ENCODE results near the gene IFITM10.

IFITM10 gene

GRCh38 chr11:1750481-1750839 is at the start of gene IFITM10:
TSS of gene IFITM10 (minus strand) at chr11:1750595. CDS start at chr11:1750442, 153 bp downstream.
- DNase-seq = no peak

GRCh38 chr11:1797391-1798125 is 47.2 kb upstream of the IFITM10 start:
- no peak for DNase-seq

- no peak for DNase-seq
These were observed 46.1 kb upstream of the IFITM10 start for GRCh38 chr11:1796413-1797011.

- DNase-seq = no peak
These were observed 42.7 kb upstream of the IFITM10 start for GRCh38 chr11:1793081-1793480.

- DNase-seq = no peak
These were observed 42.1 kb upstream of the IFITM10 start for GRCh38 chr11:1792461-1792860.

- DNase-seq = no peak
These were observed 41.5 kb upstream of the IFITM10 start for GRCh38 chr11:1791912-1792311.

GRCh38 chr11:1786466-1786865 is 36.1 kb upstream of the IFITM10 start:
- DNase-seq = no peak

GRCh38 chr11:1785749-1786413 is 35.5 kb upstream of the IFITM10 start:
- no peak for DNase-seq

- DNase-seq = no peak
These were observed 34.6 kb upstream of the IFITM10 start for GRCh38 chr11:1784761-1785650.

- no peak for DNase-seq
These were observed 33.5 kb upstream of the IFITM10 start for GRCh38 chr11:1783725-1784529.

- DNase-seq = no peak
These were observed 32.7 kb upstream of the IFITM10 start for GRCh38 chr11:1782831-1783724.

- no peak for DNase-seq
These were observed 31.7 kb upstream of the IFITM10 start for GRCh38 chr11:1782031-1782590.

- no peak for DNase-seq
These were observed 31.2 kb upstream of the IFITM10 start for GRCh38 chr11:1781593-1781975.

- DNase-seq = no peak
These were observed 30.6 kb upstream of the IFITM10 start for GRCh38 chr11:1780700-1781592.

- no peak for DNase-seq
These were observed 29.7 kb upstream of the IFITM10 start for GRCh38 chr11:1779806-1780699.

GRCh38 chr11:1779034-1779805 is 28.8 kb upstream of the IFITM10 start:
- DNase-seq = no peak

- DNase-seq = no peak
These were observed 27.9 kb upstream of the IFITM10 start for GRCh38 chr11:1778141-1778911.

All from right forelimb (tissue), 1 donor.